H9 (cell line): ENCODE measurements around the gene POLR2L. TPM values are rescaled to one million over a fixed set of nuclear protein-coding genes. Genes with fewer than 3 reads are reported as not detected.

Source experiments
- DNase-seq: peaks from one replicate; pipeline ENCODE4 v3.0.0-alpha.2; 2017
- H2AFZ ChIP-seq: one replicate; pipeline ENCODE4 v1.6.1; 2013; ENCODE audit warnings: mild to moderate bottlenecking, low read length, control low read depth, moderate library complexity
- H2AK5ac ChIP-seq: 2 replicates; pipeline ENCODE4 v1.6.1; 2013; ENCODE audit warnings: low read length, control low read depth, mixed read lengths; ENCODE audit not compliant: insufficient read length
- H2BK120ac ChIP-seq: one replicate; pipeline ENCODE4 v1.6.1; 2013; ENCODE audit warnings: low read depth, mild to moderate bottlenecking, low read length, control low read depth, inconsistent platforms; ENCODE audit not compliant: poor library complexity, severe bottlenecking
- H2BK12ac ChIP-seq: 2 replicates; pipeline ENCODE4 v1.6.1; 2013; ENCODE audit warnings: low read length, control low read depth, mixed read lengths, low read depth; ENCODE audit not compliant: insufficient read length
- H2BK15ac ChIP-seq: 2 replicates; pipeline ENCODE4 v1.6.1; 2013; ENCODE audit warnings: low read depth, low read length, control low read depth
- H2BK20ac ChIP-seq: one replicate; pipeline ENCODE4 v1.6.1; 2013; ENCODE audit warnings: low read depth, mild to moderate bottlenecking, low read length, control low read depth, inconsistent platforms; ENCODE audit not compliant: poor library complexity, severe bottlenecking
- H2BK5ac ChIP-seq: 2 replicates; pipeline ENCODE4 v1.6.1; 2013; ENCODE audit warnings: low read length, control low read depth, mixed read lengths; ENCODE audit not compliant: insufficient read length
- H3K14ac ChIP-seq: 2 replicates; pipeline ENCODE4 v1.6.1; 2013; ENCODE audit warnings: low read length, control low read depth; ENCODE audit not compliant: insufficient read depth
- H3K18ac ChIP-seq: 2 replicates; pipeline ENCODE4 v1.6.1; 2013; ENCODE audit warnings: low read depth, mild to moderate bottlenecking, mixed read lengths, low read length, control low read depth; ENCODE audit not compliant: insufficient read length
- H3K23ac ChIP-seq: 2 replicates; pipeline ENCODE4 v1.6.1; 2013; ENCODE audit warnings: low read length, control low read depth, mixed read lengths, low read depth; ENCODE audit not compliant: insufficient read length
- H3K23me2 ChIP-seq: 2 replicates; pipeline ENCODE4 v1.6.1; 2013; ENCODE audit warnings: low read depth, mild to moderate bottlenecking, mixed read lengths, low read length, control low read depth; ENCODE audit not compliant: insufficient read length, poor library complexity, severe bottlenecking
- H3K27ac ChIP-seq: 2 replicates; pipeline ENCODE4 v1.5.1; 2013; ENCODE audit warnings: low read length, control low read depth, mixed read lengths, low read depth; ENCODE audit not compliant: insufficient read length
- H3K27me3 ChIP-seq: 2 replicates; pipeline ENCODE4 v1.6.1; 2013; ENCODE audit warnings: low read length, control low read depth, inconsistent platforms; ENCODE audit not compliant: insufficient read depth
- H3K4ac ChIP-seq: 2 replicates; pipeline ENCODE4 v1.6.1; 2013; ENCODE audit warnings: low read depth, mild to moderate bottlenecking, control low read depth, inconsistent platforms, low read length, moderate library complexity
- H3K4me1 ChIP-seq: 2 replicates; pipeline ENCODE4 v1.6.1; 2013; ENCODE audit warnings: low read length, control low read depth, inconsistent platforms; ENCODE audit not compliant: insufficient read depth
- H3K4me2 ChIP-seq: 2 replicates; pipeline ENCODE4 v1.6.1; 2013; ENCODE audit warnings: low read length, control low read depth, mixed read lengths; ENCODE audit not compliant: insufficient read length, insufficient read depth
- H3K56ac ChIP-seq: 2 replicates; pipeline ENCODE4 v1.6.1; 2013; ENCODE audit warnings: low read depth, mild to moderate bottlenecking, mixed read lengths, low read length, control low read depth; ENCODE audit not compliant: insufficient read length
- H3K79me1 ChIP-seq: 2 replicates; pipeline ENCODE4 v1.6.1; 2013; ENCODE audit warnings: low read depth, mild to moderate bottlenecking, moderate library complexity, low read length, control low read depth, inconsistent platforms; ENCODE audit not compliant: insufficient read depth, poor library complexity, severe bottlenecking
- H3K79me2 ChIP-seq: 2 replicates; pipeline ENCODE4 v1.6.1; 2013; ENCODE audit warnings: low read length, control low read depth, inconsistent platforms; ENCODE audit not compliant: insufficient read depth
- H3K9ac ChIP-seq: 2 replicates; pipeline ENCODE4 v1.6.1; 2013; ENCODE audit warnings: low read length, control low read depth, mixed read lengths; ENCODE audit not compliant: insufficient read length; ENCODE audit errors: extremely low read depth
- H3K9me3 ChIP-seq: one replicate; pipeline ENCODE4 v1.6.1; 2013; ENCODE audit warnings: low read depth, low read length, inconsistent platforms; ENCODE audit not compliant: control insufficient read depth
- H3T11ph ChIP-seq: one replicate; pipeline ENCODE4 v1.6.1; 2013; ENCODE audit warnings: mild to moderate bottlenecking, low read length, control low read depth, inconsistent platforms
- H4K20me1 ChIP-seq: one replicate; pipeline ENCODE4 v1.6.1; 2013; ENCODE audit not compliant: control insufficient read depth, insufficient read length, insufficient read depth
- H4K5ac ChIP-seq: 2 replicates; pipeline ENCODE4 v1.6.1; 2013; ENCODE audit warnings: low read depth, mild to moderate bottlenecking, mixed read lengths, low read length, control low read depth; ENCODE audit not compliant: insufficient read length
- H4K8ac ChIP-seq: replicated peaks from 2 replicates; pipeline ENCODE4 v1.6.1; 2013; ENCODE audit warnings: low read length, control low read depth, mixed read lengths, low read depth; ENCODE audit not compliant: insufficient read length
- H4K91ac ChIP-seq: 2 replicates; pipeline ENCODE4 v1.6.1; 2013; ENCODE audit warnings: low read depth, mild to moderate bottlenecking, moderate library complexity, mixed read lengths, low read length, control low read depth; ENCODE audit not compliant: insufficient read length
- H3K27ac Mint-ChIP-seq, 3 experiments: 2 replicates in 2 of 3; 3 replicates in 1 of 3; pipeline ENCODE4 v1.8.0; 2020 to 2021; ENCODE audit warnings: mixed read lengths in 3 of 3, mild to moderate bottlenecking in 1 of 3, moderate library complexity in 1 of 3
- H3K27me3 Mint-ChIP-seq: 2 replicates; pipeline ENCODE4 v1.8.0; 2021; ENCODE audit warnings: low read depth, mild to moderate bottlenecking, moderate library complexity, mixed read lengths
- H3K36me3 Mint-ChIP-seq, 3 experiments: 2 replicates in 2 of 3; 3 replicates in 1 of 3; pipeline ENCODE4 v1.8.0; 2020 to 2021; ENCODE audit warnings: low read depth in 3 of 3, mixed read lengths in 3 of 3; ENCODE audit not compliant: insufficient read depth in 1 of 3
- H3K4me1 Mint-ChIP-seq, 2 experiments: 2 replicates each; pipeline ENCODE4 v1.8.0; 2020; ENCODE audit warnings: mixed read lengths in 2 of 2
- H3K4me3 Mint-ChIP-seq, 2 experiments: 2 replicates in 1 of 2; 3 replicates in 1 of 2; pipeline ENCODE4 v1.8.0; 2020 to 2021; ENCODE audit warnings: mild to moderate bottlenecking in 2 of 2, mixed read lengths in 2 of 2, moderate library complexity in 1 of 2
- H3K9me3 Mint-ChIP-seq, 2 experiments: 2 replicates in 1 of 2; 3 replicates in 1 of 2; pipeline ENCODE4 v1.8.0; 2020; ENCODE audit warnings: mild to moderate bottlenecking in 2 of 2, mixed read lengths in 2 of 2, moderate library complexity in 1 of 2
- CTCF ChIP-seq: fragments of 200-600 bp; sonication (generic); conservative IDR thresholded peaks from 3 replicates; pipeline ENCODE4 v1.8.0; 2021; ENCODE audit warnings: antibody characterized with exemption, mild to moderate bottlenecking
- WGBS: extraction: QIAGEN DNeasy Blood & Tissue Kit; methylation state at CpG from one replicate; pipeline ENCODE4 v1.1.7; 2013; ENCODE audit warnings: missing lambda C conversion rate, low lambda C conversion rate, mixed read lengths; ENCODE audit not compliant: insufficient read length; ENCODE audit errors: extremely low coverage; 5-methylcytosine and 5-hydroxymethylcytosine counted together
- total RNA-seq: library from RNA; stranded (reverse); gene quantifications from 2 replicates; pipeline ENCODE4 v1.2.1, GENCODE V29; 2021

POLR2L gene
- total RNA-seq, 1 experiment from 2014 or later, result 135 TPM

- Histone ChIP-seq H3K27ac (no peak overlapping the region), H3K9ac (no peak overlapping the region)
Measured at GRCh38 chr11:855330-855674, 13.0 kb upstream of the POLR2L start.

More at GRCh38 chr11:855330-855674, 13.0 kb upstream of the POLR2L start:
- peaks cover 0 to 13% (median 0%) of the 10 kb centered on the region in 3 experiments; a peak in 3 of 7 replicates for H3K36me3 Mint-ChIP-seq
- Histone ChIP-seq H4K91ac (no peak overlapping the region), H2AFZ (no peak overlapping the region), H3K79me1 (no peaks in the 10 kb centered on the region), H4K5ac (no peak overlapping the region), H3K27me3 (no peaks in the 10 kb centered on the region), H3T11ph (no peak overlapping the region), H3K23ac (no peak overlapping the region), H3K4me2 (no peak overlapping the region), H3K79me2 (no peaks in the 10 kb centered on the region), H2BK15ac (no peak overlapping the region), H3K56ac (no peak overlapping the region), H3K18ac (no peak overlapping the region), H2AK5ac (no peak overlapping the region), H2BK120ac (no peak overlapping the region), H4K8ac (no peak overlapping the region), H3K4me1 (no peaks in the 10 kb centered on the region), H2BK12ac (no peak overlapping the region), H3K23me2 (peaks cover 6% of the 10 kb centered on the region), H3K4ac (no peak overlapping the region), H3K9me3 (no peaks in the 10 kb centered on the region), H2BK20ac (no peak overlapping the region), H2BK5ac (no peak overlapping the region), H4K20me1 (no peaks in the 10 kb centered on the region), H3K14ac (no peak overlapping the region)
- no peak for TF ChIP-seq CTCF
- peaks cover 8 to 62% of the 10 kb centered on the region in 2 experiments for H3K4me1 Mint-ChIP-seq
- H3K4me3 Mint-ChIP-seq, result no peak overlapping the region
- no peak for DNase-seq
- H3K9me3 Mint-ChIP-seq, result no peaks in the 10 kb centered on the region
- no peak overlapping the region for H3K27ac Mint-ChIP-seq
- WGBS, result no CpG with 5 or more reads among the region's 7 CpGs
- H3K27me3 Mint-ChIP-seq, result peaks cover 12% of the 10 kb centered on the region
